HepG2 (cell line): ENCODE measurements around the gene SLC7A8. TPM values are rescaled to one million over a fixed set of nuclear protein-coding genes. Genes with fewer than 3 reads are reported as not detected.

Source experiments
- ATAC-seq: fragments of 200-7000 bp; cut with Tn5 transposase; 3 replicates; pipeline ENCODE4 v1.9.1; 2020; ENCODE audit warnings: mild to moderate bottlenecking, moderate library complexity
- BruUV-seq: library from RNA; stranded (reverse); fragments of 400-500 nt; replicated peaks from 2 replicates; lab custom pipeline; 2021; lab: Mats Ljungman, UMichigan
- CTCF ChIA-PET: fragments of 300-600 bp; formaldehyde crosslinking; extraction: SDS; loops from one replicate; lab custom pipeline; 2021; ENCODE audit warnings: low total read pairs, inconsistent platforms, low intra/inter-chr PET ratio; lab: Yijun Ruan, JAX
- POLR2A ChIA-PET: fragments of 350-600 bp; sonication (Branson Sonifier 250); formaldehyde crosslinking; loops from one replicate; lab custom pipeline; 2020; ENCODE audit warnings: antibody characterized with exemption, inconsistent platforms; lab: Yijun Ruan, JAX
- DNase-seq: peaks from one replicate; pipeline ENCODE4 v3.0.0-alpha.2; 2015; ENCODE audit warnings: low spot score
- FAIRE-seq: peaks from 3 replicates; lab custom pipeline; 2011; peaks lifted over from hg19 to GRCh38; lab: Jason Lieb, UNC
- H2AFZ ChIP-seq: one replicate; pipeline ENCODE4 v1.6.1; 2011; ENCODE audit warnings: low read length, inconsistent platforms
- H3K27ac ChIP-seq: fragments of 300-600 bp; 3 replicates; pipeline ENCODE4 v1.8.0; 2011; ENCODE audit warnings: mixed run types, mild to moderate bottlenecking, mixed read lengths, low read length, inconsistent platforms; ENCODE audit not compliant: insufficient read depth; ENCODE audit errors: extremely low read length
- H3K27me3 ChIP-seq, 2 experiments: fragments of 200-600 bp in 1 of 2; 2 replicates in 1 of 2; 3 replicates in 1 of 2; pipeline versions ENCODE4 v1.6.0 to v1.8.0; 2011; ENCODE audit warnings: low read length in 2 of 2, mild to moderate bottlenecking in 2 of 2, moderate library complexity in 2 of 2, inconsistent platforms in 1 of 2; ENCODE audit not compliant: insufficient read depth in 2 of 2, control insufficient read depth in 1 of 2
- H3K36me3 ChIP-seq, 2 experiments: fragments of 200-600 bp in 1 of 2; replicated peaks in 1 of 2; 2 replicates in 1 of 2; 3 replicates in 1 of 2; pipeline versions ENCODE4 v1.5.1 to v1.8.0; 2011; ENCODE audit warnings: low read length in 2 of 2, inconsistent platforms in 1 of 2; ENCODE audit not compliant: insufficient read depth in 2 of 2, control insufficient read depth in 1 of 2
- H3K4me1 ChIP-seq: 2 replicates; pipeline ENCODE4 v1.5.1; 2012; ENCODE audit warnings: low read length, inconsistent platforms; ENCODE audit not compliant: insufficient read depth
- H3K4me2 ChIP-seq: 2 replicates; pipeline ENCODE4 v1.6.0; 2011; ENCODE audit warnings: low read depth, low read length, inconsistent platforms
- H3K4me3 ChIP-seq, 3 experiments: fragments of 200-600 bp in 1 of 3; sonication (generic), shearing (Covaris generic) in 1 of 3; replicated peaks in 1 of 3; 2 replicates each; pipeline ENCODE4 v1.5.1; 2011 to 2016; ENCODE audit warnings: low read length in 3 of 3, inconsistent platforms in 2 of 3, low read depth in 2 of 3, mild to moderate bottlenecking in 2 of 3, control low read depth in 1 of 3, mixed read lengths in 1 of 3; ENCODE audit not compliant: insufficient read depth in 1 of 3
- H3K79me2 ChIP-seq: one replicate; pipeline ENCODE4 v1.6.1; 2011; ENCODE audit warnings: low read length, inconsistent platforms; ENCODE audit not compliant: insufficient read depth
- H3K9ac ChIP-seq: 2 replicates; pipeline ENCODE4 v1.6.0; 2011; ENCODE audit warnings: mild to moderate bottlenecking, low read depth, low read length, inconsistent platforms; ENCODE audit not compliant: insufficient read depth
- H3K9me3 ChIP-seq: 2 replicates; pipeline ENCODE4 v1.5.1; 2012; ENCODE audit warnings: mild to moderate bottlenecking, low read length
- H4K20me1 ChIP-seq: 2 replicates; pipeline ENCODE4 v1.6.0; 2011; ENCODE audit warnings: inconsistent platforms, mild to moderate bottlenecking, low read length, moderate library complexity; ENCODE audit not compliant: insufficient read depth
- CREB1 ChIP-seq, 2 experiments: fragments of 450-650 bp in 1 of 2; IDR thresholded peaks; 2 replicates each; pipeline ENCODE4 v1.6.1; 2016 to 2017; ENCODE audit warnings: control low read depth in 1 of 2, mild to moderate bottlenecking in 1 of 2, missing compliant biosample characterization in 1 of 2, missing genetic modification characterization in 1 of 2
- IRX3 ChIP-seq: sonication (generic); formaldehyde crosslinking; IDR thresholded peaks from 2 replicates; pipeline ENCODE4 v1.8.1; 2023; ENCODE audit warnings: mild to moderate bottlenecking, low read depth, missing genetic modification reagents, borderline replicate concordance
- MAFK ChIP-seq, 2 experiments: IDR thresholded peaks in 1 of 2; conservative IDR thresholded peaks in 1 of 2; 2 replicates each; pipeline ENCODE4 v1.6.1; 2011; ENCODE audit warnings: improper control_type of control experiment in 2 of 2, low read length in 2 of 2
- WGBS: methylation state at CpG from one replicate; pipeline ENCODE4 v1.1.6; 2017; ENCODE audit warnings: low lambda C conversion rate; 5-methylcytosine and 5-hydroxymethylcytosine counted together
- in situ Hi-C: cut with HindIII; loops from 2 replicates; pipeline ENCODE4 v1.10.0; 2017; ENCODE audit warnings: low pct_unique_long_range_greater_than_20kb; ENCODE audit not compliant: extremely low pct_ligation_motif_present
- intact Hi-C: fragments of 100-400 bp; cut with micrococcal nuclease; formaldehyde crosslinking; loops from one replicate; pipeline ENCODE4 v1.10.0; 2022; ENCODE audit not compliant: unreplicated experiment
- polyA plus RNA-seq, 8 experiments: library from polyadenylated mRNA; depleted of rRNA in 3 of 8; stranded (reverse) in 7 of 8; unstranded in 1 of 8; fragments of >200 nt; fragmentation: Illumina TruSeq in 4 of 8; extraction: Trizol in 4 of 8; gene quantifications; 2 replicates each; pipeline versions ENCODE4 v1.2.1 to v1.2.3, GENCODE V29; 2011 to 2016; ENCODE audit warnings: low read depth in 4 of 8, missing spikeins in 1 of 8, mixed read lengths in 1 of 8; ENCODE audit not compliant: insufficient read depth in 1 of 8
- total RNA-seq, 5 experiments: library from RNA; depleted of rRNA; stranded (reverse); fragments of >200 nt; fragmentation: Illumina TruSeq; extraction: Trizol; gene quantifications; 2 replicates each; pipeline ENCODE4 v1.2.3, GENCODE V29; 2016; ENCODE audit warnings: low read depth in 1 of 5
- TF ChIP-seq, protein P1 (sequence below): IDR thresholded peaks from 2 replicates; pipeline ENCODE4 v1.6.1; 2016; ENCODE audit warnings: missing genetic modification reagents, missing compliant biosample characterization

SLC7A8 gene
- total and polyA plus RNA-seq, 2 of the 13 experiments (the other 11 are each of a cell fraction or from before 2014, with no cell fraction given): 0.25 TPM; not detected in 1

DNA sequence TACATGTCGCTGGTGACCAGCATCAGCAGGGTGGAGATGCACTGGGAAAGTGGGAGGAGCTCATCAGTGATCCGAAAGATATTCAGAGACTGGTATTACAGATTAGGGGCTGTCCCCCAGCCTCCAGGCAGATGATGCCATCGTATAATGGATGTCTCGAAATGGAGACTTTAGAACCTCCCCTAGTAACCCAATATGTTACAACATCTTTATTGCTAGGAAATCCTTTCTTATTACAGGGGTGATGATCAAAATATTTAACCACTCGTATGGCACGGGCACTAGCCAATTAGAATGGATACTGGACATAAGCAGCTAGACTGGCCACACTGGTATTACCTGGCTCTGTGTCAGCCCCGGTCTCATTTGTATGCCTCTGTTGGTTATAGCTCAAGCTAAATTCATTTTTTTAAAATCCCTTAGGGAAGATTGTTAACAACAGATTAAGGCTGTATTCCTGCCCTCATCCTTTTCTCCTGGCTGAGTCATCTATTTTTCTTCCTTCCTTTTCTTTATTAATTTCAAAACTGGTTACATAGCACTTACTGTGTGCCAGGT is 53.6 kb downstream of the SLC7A8 start:
- WGBS: 8% methylated on average over 7 of the region's 7 CpGs
- no peaks in the 10 kb centered on the region for H3K79me2 ChIP-seq
- no TSS peak for BruUV-seq
- FAIRE-seq: no peak
- DNase-seq: no peak
- ChIA-PET POLR2A (interaction anchor here (1.5 kb wide), 1 partner anchor 35 kb away, joined by 4 read pairs; the partner anchor contains the start of genes ACIN1 and C14orf119), CTCF (interaction anchor here (1.0 kb wide), 1 partner anchor 9 kb away, joined by 3 read pairs; no protein-coding TSS in a partner anchor)
- no peak overlapping the region for H3K27ac ChIP-seq
- no peak overlapping the region for H3K4me2 ChIP-seq
- no peaks in the 10 kb centered on the region for H3K4me1 ChIP-seq
- ATAC-seq: no peak
- H2AFZ ChIP-seq: no peak overlapping the region
- H3K36me3 ChIP-seq: no peaks in the 10 kb centered on the region
- no peaks in the 10 kb centered on the region for H4K20me1 ChIP-seq
- H3K4me3 ChIP-seq: no peak overlapping the region
- H3K9me3 ChIP-seq: no peaks in the 10 kb centered on the region
- intact Hi-C loops: no loop called here
- in situ Hi-C loops: no loop called here
- 0 out of 4 replicates have a peak, but pooled peaks of 1 of the 2 experiments have one; percentile 8 for TF ChIP-seq MAFK (conservative IDR thresholded peaks at IDR 0.05 in 1 of 2, IDR thresholded peaks at IDR 0.05 in 1 of 2; ENCODE audit: low read length in 2 of 2)
- TF ChIP-seq, protein P1, sequence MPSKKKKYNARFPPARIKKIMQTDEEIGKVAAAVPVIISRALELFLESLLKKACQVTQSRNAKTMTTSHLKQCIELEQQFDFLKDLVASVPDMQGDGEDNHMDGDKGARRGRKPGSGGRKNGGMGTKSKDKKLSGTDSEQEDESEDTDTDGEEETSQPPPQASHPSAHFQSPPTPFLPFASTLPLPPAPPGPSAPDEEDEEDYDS (CRISPR knock-in tag): no peak
- no peak overlapping the region for H3K9ac ChIP-seq
- peaks cover 26 to 67% of the 10 kb centered on the region in 2 experiments for H3K27me3 ChIP-seq

DNA sequence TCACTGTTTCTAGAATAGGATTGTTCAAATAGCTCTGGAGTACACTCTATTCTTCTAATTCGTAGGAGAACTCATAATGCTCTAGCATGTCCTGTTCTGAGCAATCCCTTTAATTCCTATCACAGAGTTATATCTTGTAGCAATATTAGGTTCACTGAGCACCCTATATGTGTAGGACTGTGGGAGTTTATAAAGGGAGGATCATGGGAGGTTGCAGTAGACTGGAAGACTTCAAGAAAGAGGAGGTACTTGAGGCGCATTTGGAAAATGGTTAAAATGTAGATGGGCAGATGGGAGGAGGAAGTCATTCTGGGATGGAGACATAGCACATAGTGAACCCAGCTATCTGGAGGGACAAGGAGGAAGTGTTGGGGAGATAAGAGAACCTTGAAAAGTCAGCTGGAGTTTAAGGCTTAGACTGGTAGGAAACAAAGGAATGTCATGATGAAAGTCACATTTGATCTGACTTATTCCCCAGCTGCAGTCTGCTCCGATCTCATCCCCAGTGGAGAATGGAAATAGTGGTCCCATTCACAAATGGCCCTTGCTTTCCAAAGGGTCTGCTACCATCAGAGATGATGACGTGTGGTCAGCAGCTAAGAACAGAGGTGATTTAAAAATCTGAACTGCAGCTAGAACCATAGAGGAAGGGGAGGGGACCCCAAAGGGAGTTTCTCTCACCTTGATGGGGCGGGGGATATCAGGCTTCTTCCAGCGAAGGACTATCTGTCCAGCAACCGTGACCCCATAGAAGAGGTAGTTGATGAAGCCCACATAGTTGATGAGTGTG is 54.3 kb downstream of the SLC7A8 start:
- no peaks in the 10 kb centered on the region for H3K79me2 ChIP-seq
- H3K27ac ChIP-seq: no peak overlapping the region
- no peak overlapping the region for H3K4me2 ChIP-seq
- no peaks in the 10 kb centered on the region for H4K20me1 ChIP-seq
- no peaks in the 10 kb centered on the region for H3K9me3 ChIP-seq
- H3K9ac ChIP-seq: no peak overlapping the region
- ChIA-PET CTCF (interaction anchor here (1.0 kb wide), 1 partner anchor 8 kb away, joined by 3 read pairs; no protein-coding TSS in a partner anchor), POLR2A (interaction anchor here (1.5 kb wide), 1 partner anchor 34 kb away, joined by 4 read pairs; the partner anchor contains the start of genes ACIN1 and C14orf119)
- peak; percentile 35 for TF ChIP-seq CREB1 (IDR thresholded peaks at IDR 0.05)
- no peak for TF ChIP-seq CREB1 (CRISPR knock-in tag; IDR thresholded peaks at IDR 0.05)
- no peak for TF ChIP-seq IRX3 (CRISPR knock-in tag)
- WGBS: 6% methylated on average over 7 of the region's 7 CpGs
- intact Hi-C loops: no loop called here
- no peaks in the 10 kb centered on the region for H3K36me3 ChIP-seq
- no peak overlapping the region for H2AFZ ChIP-seq
- H3K4me1 ChIP-seq: no peaks in the 10 kb centered on the region
- no peak for DNase-seq
- in situ Hi-C loops: no loop called here
- peaks cover 31 to 74% of the 10 kb centered on the region in 2 experiments for H3K27me3 ChIP-seq
- no TSS peak for BruUV-seq
- H3K4me3 ChIP-seq: no peak overlapping the region
- ATAC-seq: no peak
- peak; percentile 51 for FAIRE-seq
